Keratinocyte (primary cell): ENCODE results near the gene SLC24A5. TPM values are rescaled to one million over a fixed set of nuclear protein-coding genes. Genes with fewer than 3 reads are reported as not detected.

Experiments
- DNase-seq: peaks from one replicate; pipeline ENCODE4 v3.0.0-alpha.2; 2011; ENCODE audit warnings: low read depth, missing footprints, low spot score
- FAIRE-seq: peaks from 2 replicates; lab custom pipeline; 2011; peaks lifted over from hg19 to GRCh38; lab: Jason Lieb, UNC
- H2AFZ ChIP-seq: 2 replicates; pipeline ENCODE4 v1.6.0; 2012; ENCODE audit warnings: low read length, control low read depth, inconsistent platforms; ENCODE audit not compliant: control insufficient read depth
- H3K27ac ChIP-seq: 2 replicates; pipeline ENCODE4 v1.5.1; 2011; ENCODE audit warnings: low read length; ENCODE audit not compliant: control insufficient read depth, insufficient read depth
- H3K27me3 ChIP-seq: 3 replicates; pipeline ENCODE4 v1.6.0; 2011; ENCODE audit warnings: low read length; ENCODE audit not compliant: control insufficient read depth, insufficient read depth; ENCODE audit errors: extremely low read depth
- H3K36me3 ChIP-seq, 2 experiments: 2 replicates in 1 of 2; 3 replicates in 1 of 2; pipeline ENCODE4 v1.5.1; 2011; ENCODE audit warnings: low read length in 2 of 2, mild to moderate bottlenecking in 1 of 2; ENCODE audit not compliant: control insufficient read depth in 2 of 2, insufficient read depth in 2 of 2; ENCODE audit errors: extremely low read depth in 1 of 2
- H3K4me1 ChIP-seq: 3 replicates; pipeline ENCODE4 v1.5.1; 2011; ENCODE audit warnings: low read length; ENCODE audit not compliant: control insufficient read depth, insufficient read depth; ENCODE audit errors: extremely low read depth
- H3K4me2 ChIP-seq: 3 replicates; pipeline ENCODE4 v1.6.0; 2011; ENCODE audit warnings: low read depth, low read length; ENCODE audit not compliant: control insufficient read depth, insufficient read depth; ENCODE audit errors: extremely low read depth
- H3K4me3 ChIP-seq, 3 experiments: fragments of 200-600 bp in 1 of 3; sonication (generic) in 1 of 3; 2 replicates in 2 of 3; 3 replicates in 1 of 3; pipeline ENCODE4 v1.5.1; 2011 to 2016; ENCODE audit warnings: low read length in 3 of 3, mild to moderate bottlenecking in 3 of 3, control low read depth in 2 of 3, inconsistent platforms in 1 of 3, low read depth in 1 of 3, mixed read lengths in 1 of 3, mixed run types in 1 of 3, moderate library complexity in 1 of 3; ENCODE audit not compliant: control insufficient read depth in 2 of 3, insufficient read depth in 2 of 3; ENCODE audit errors: extremely low read depth in 1 of 3
- H3K79me2 ChIP-seq: 2 replicates; pipeline ENCODE4 v1.6.0; 2012; ENCODE audit warnings: low read length; ENCODE audit not compliant: control insufficient read depth, insufficient read depth
- H3K9ac ChIP-seq: 3 replicates; pipeline ENCODE4 v1.6.0; 2011; ENCODE audit warnings: low read length; ENCODE audit not compliant: control insufficient read depth, insufficient read depth; ENCODE audit errors: extremely low read depth
- H3K9me1 ChIP-seq: 3 replicates; pipeline ENCODE4 v1.6.0; 2011; ENCODE audit warnings: low read length; ENCODE audit not compliant: control insufficient read depth, insufficient read depth; ENCODE audit errors: extremely low read depth
- H3K9me3 ChIP-seq: 2 replicates; pipeline ENCODE4 v1.5.1; 2012; ENCODE audit warnings: low read depth, low read length; ENCODE audit not compliant: control insufficient read depth
- H4K20me1 ChIP-seq: 3 replicates; pipeline ENCODE4 v1.6.0; 2011; ENCODE audit warnings: low read length; ENCODE audit not compliant: control insufficient read depth, insufficient read depth; ENCODE audit errors: extremely low read depth
- CTCF ChIP-seq, 3 experiments: IDR thresholded peaks in 1 of 3; conservative IDR thresholded peaks in 1 of 3; optimal IDR thresholded peaks in 1 of 3; 2 replicates in 2 of 3; 3 replicates in 1 of 3; pipeline versions ENCODE3 to v1.5.1; 2011; ENCODE audit warnings: low read length in 3 of 3, mild to moderate bottlenecking in 3 of 3, moderate library complexity in 2 of 3, control low read depth in 1 of 3, inconsistent platforms in 1 of 3; ENCODE audit not compliant: insufficient read depth in 2 of 3; ENCODE audit errors: extremely low read depth in 1 of 3
- EZH2 ChIP-seq: IDR thresholded peaks from one replicate; pipeline ENCODE4 v1.6.1; 2012; ENCODE audit warnings: inconsistent platforms, mild to moderate bottlenecking, low read length, moderate library complexity
- dilution Hi-C: fragments of 300-500 bp; cut with MboI; formaldehyde crosslinking; loops from one replicate; pipeline ENCODE4 v1.7.0; 2020; ENCODE audit warnings: low sequenced_read_pairs; ENCODE audit not compliant: extremely low pct_ligation_motif_present
- polyA plus RNA-seq, 5 experiments: library from polyadenylated mRNA; depleted of rRNA in 3 of 5; stranded (reverse) in 3 of 5; stranded (forward) in 1 of 5; unstranded in 1 of 5; fragments of >200 nt; gene quantifications; 1 replicate in 1 of 5; 2 replicates in 3 of 5; 3 replicates in 1 of 5; pipeline versions ENCODE4 v1.2.1 to v1.2.3, GENCODE V29; 2011 to 2012; ENCODE audit warnings: missing spikeins in 2 of 5, low read depth in 1 of 5, low replicate concordance in 1 of 5

Gene SLC24A5
- polyA plus RNA-seq, 1 donor (not counting 4 experiments of a cell fraction or from before 2014, with no cell fraction given), result 0.04 TPM

- DNase-seq (no peak), FAIRE-seq (no peak)
- Histone ChIP-seq H2AFZ (no peak overlapping the region), H3K9me3 (no peaks in the 10 kb centered on the region), H3K9me1 (no peaks in the 10 kb centered on the region), H3K9ac (no peak overlapping the region), H3K36me3 (no peaks in the 10 kb centered on the region), H3K27me3 (no peaks in the 10 kb centered on the region), H3K27ac (no peak overlapping the region), H3K4me3 (no peak overlapping the region), H3K4me1 (peaks cover 8% of the 10 kb centered on the region), H4K20me1 (no peaks in the 10 kb centered on the region), H3K4me2 (no peak overlapping the region), H3K79me2 (no peaks in the 10 kb centered on the region)
- dilution Hi-C loops, result no loop called here
- TF ChIP-seq EZH2 (no peak), CTCF (optimal IDR thresholded peaks at IDR 0.05 in 1 of 3, IDR thresholded peaks at IDR 0.05 in 1 of 3, conservative IDR thresholded peaks at IDR 0.05 in 1 of 3; ENCODE audit: extremely low read depth in 1 of 3, insufficient read depth in 2 of 3, low read length in 3 of 3) (no peak)
Observed at GRCh38 chr15:48101376-48101961, 19.3 kb upstream of the SLC24A5 start.

- no peaks in the 10 kb centered on the region for H3K27me3 ChIP-seq
- dilution Hi-C loops, result no loop called here
- H3K79me2 ChIP-seq, result no peaks in the 10 kb centered on the region
- TF ChIP-seq CTCF (optimal IDR thresholded peaks at IDR 0.05 in 1 of 3, IDR thresholded peaks at IDR 0.05 in 1 of 3, conservative IDR thresholded peaks at IDR 0.05 in 1 of 3; ENCODE audit: extremely low read depth in 1 of 3, insufficient read depth in 2 of 3, low read length in 3 of 3), result no peak
- TF ChIP-seq EZH2, result no peak
- no peak for DNase-seq
- H3K4me1 ChIP-seq, result peaks cover 3% of the 10 kb centered on the region
- no peak overlapping the region for H3K4me3 ChIP-seq
- no peak overlapping the region for H3K27ac ChIP-seq
- H3K9me1 ChIP-seq, result no peaks in the 10 kb centered on the region
- no peak overlapping the region for H2AFZ ChIP-seq
- H3K4me2 ChIP-seq, result no peak overlapping the region
- FAIRE-seq, result no peak
- H3K9me3 ChIP-seq, result no peaks in the 10 kb centered on the region
- no peak overlapping the region for H3K9ac ChIP-seq
- H4K20me1 ChIP-seq, result no peaks in the 10 kb centered on the region
- no peaks in the 10 kb centered on the region for H3K36me3 ChIP-seq
Observed at GRCh38 chr15:48102167-48102566, 18.6 kb upstream of the SLC24A5 start.
